ENCODE measurements around the gene RAB17. TPM values are rescaled to one million over a fixed set of nuclear protein-coding genes. Genes with fewer than 3 reads are reported as not detected.

Gene RAB17
- total RNA-seq, 2 donors from 2014 or later: 12.6 to 13.6 TPM

DNA sequence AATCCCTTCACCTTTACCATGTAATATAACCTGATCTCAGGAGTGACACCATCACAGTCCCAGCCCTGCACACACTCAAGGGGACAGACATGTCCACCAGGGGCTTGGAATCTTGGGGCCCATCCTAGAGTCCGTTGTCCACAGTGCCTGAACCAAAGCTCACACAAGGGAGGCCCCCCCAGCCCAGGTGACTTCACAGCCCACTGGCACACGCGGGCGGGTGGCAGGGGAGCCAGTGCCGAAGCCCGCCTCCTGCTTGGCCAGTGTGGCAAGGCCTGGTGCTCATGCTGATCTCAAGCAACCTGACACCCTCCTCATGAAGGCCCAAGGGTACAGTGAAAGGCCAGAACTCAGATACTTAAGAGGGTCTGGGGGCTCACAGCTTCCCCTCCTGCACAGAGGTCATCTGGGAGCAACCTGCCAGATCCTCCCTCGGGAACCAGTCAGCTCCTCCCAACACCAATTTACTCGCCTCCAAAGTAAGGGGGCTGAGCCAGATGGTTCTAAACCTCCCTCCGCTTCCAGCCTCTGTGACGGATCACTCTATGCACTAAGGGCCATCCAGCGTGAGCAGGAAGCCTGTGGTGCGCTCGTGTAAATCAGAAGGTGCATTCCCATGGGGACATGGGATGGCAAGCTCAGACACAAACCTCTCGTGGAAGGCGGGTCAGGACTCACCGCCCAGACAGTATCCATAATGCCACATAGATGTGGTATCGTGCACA is 3.2 kb upstream of the RAB17 start:
- DNase-seq (ENCODE audit: low spot score): no peak
- no peak overlapping the region for H3K27ac ChIP-seq
- H3K4me1 ChIP-seq (replicated peaks): no peaks in the 10 kb centered on the region
- H3K4me3 ChIP-seq: no peak overlapping the region
- no peaks in the 10 kb centered on the region for H3K9me3 ChIP-seq
- 90% methylated on average over 17 of the region's 17 CpGs for WGBS
- intact Hi-C loops (cut with DNase I): no loop called here
- no peaks in the 10 kb centered on the region for H3K27me3 ChIP-seq (replicated peaks; ENCODE audit: insufficient read depth)
- no peaks in the 10 kb centered on the region for H3K36me3 ChIP-seq
- TF ChIP-seq POLR2A (IDR thresholded peaks at IDR 0.05) (no peak), POLR2AphosphoS5 (IDR thresholded peaks at IDR 0.05) (no peak), CTCF (IDR thresholded peaks at IDR 0.05) (no peak)

- DNase-seq (ENCODE audit: low spot score): no peak
- WGBS: 95% methylated on average over 10 of the region's 10 CpGs
- Histone ChIP-seq H3K9me3 (no peaks in the 10 kb centered on the region), H3K4me3 (no peak overlapping the region), H3K27me3 (replicated peaks; ENCODE audit: insufficient read depth) (no peaks in the 10 kb centered on the region), H3K4me1 (replicated peaks) (no peaks in the 10 kb centered on the region), H3K36me3 (no peaks in the 10 kb centered on the region), H3K27ac (no peak overlapping the region)
- intact Hi-C loops (cut with DNase I): no loop called here
- TF ChIP-seq CTCF (IDR thresholded peaks at IDR 0.05) (no peak), POLR2AphosphoS5 (IDR thresholded peaks at IDR 0.05) (no peak), POLR2A (IDR thresholded peaks at IDR 0.05) (no peak)
Observed at GRCh38 chr2:237593036-237593435, 2.5 kb upstream of the RAB17 start.

DNA sequence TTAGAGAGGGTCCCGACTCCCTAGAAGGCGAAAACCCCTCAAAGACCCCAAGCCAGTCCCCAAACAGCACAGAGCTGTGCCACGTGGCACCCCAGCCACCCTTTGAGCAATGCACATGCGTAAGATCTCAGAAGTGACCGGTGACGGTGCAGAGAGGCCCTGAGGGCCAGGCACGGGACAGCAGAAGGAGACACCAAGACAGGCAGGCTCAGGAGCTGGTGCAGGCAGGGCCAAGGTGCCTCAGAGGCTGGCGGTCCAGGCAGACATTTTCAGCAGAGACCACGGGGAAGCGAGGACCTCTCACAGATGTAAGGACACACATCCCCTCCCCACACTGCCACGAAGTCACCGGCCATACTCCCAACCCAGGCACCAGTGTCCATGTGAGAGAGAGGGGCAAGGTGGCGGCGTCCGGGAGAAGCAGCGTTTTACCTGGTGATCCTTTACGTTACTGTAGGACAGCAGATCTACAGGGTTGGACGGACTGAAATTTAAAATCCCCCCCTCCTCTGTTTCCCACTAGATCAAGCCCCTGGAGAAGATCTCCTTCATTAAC is 2.0 kb upstream of the RAB17 start:
- WGBS: 92% methylated on average over 18 of the region's 18 CpGs
- H3K4me1 ChIP-seq (replicated peaks): no peaks in the 10 kb centered on the region
- no peak for DNase-seq (ENCODE audit: low spot score)
- no peak overlapping the region for H3K4me3 ChIP-seq
- H3K27ac ChIP-seq: no peak overlapping the region
- intact Hi-C loops (cut with DNase I): no loop called here
- no peaks in the 10 kb centered on the region for H3K9me3 ChIP-seq
- H3K36me3 ChIP-seq: no peaks in the 10 kb centered on the region
- TF ChIP-seq POLR2AphosphoS5 (IDR thresholded peaks at IDR 0.05): no peak
- no peak for TF ChIP-seq CTCF (IDR thresholded peaks at IDR 0.05)
- TF ChIP-seq POLR2A (IDR thresholded peaks at IDR 0.05): no peak
- no peaks in the 10 kb centered on the region for H3K27me3 ChIP-seq (replicated peaks; ENCODE audit: insufficient read depth)

GRCh38 chr2:237591141-237591881 is 777 bp upstream of the RAB17 start:
- intact Hi-C loops (cut with DNase I): no loop called here
- H3K27me3 ChIP-seq (replicated peaks; ENCODE audit: insufficient read depth): no peaks in the 10 kb centered on the region
- peak overlapping the region; percentile 63 to 81 for H3K27ac ChIP-seq

More at GRCh38 chr2:237591141-237591881, 777 bp upstream of the RAB17 start:
- Histone ChIP-seq H3K4me1 (replicated peaks) (no peaks in the 10 kb centered on the region), H3K4me3 (no peak overlapping the region), H3K9me3 (no peaks in the 10 kb centered on the region), H3K36me3 (no peaks in the 10 kb centered on the region)
- no peak for DNase-seq (ENCODE audit: low spot score)
- 74% methylated on average over 18 of the region's 19 CpGs for WGBS
- TF ChIP-seq CTCF (IDR thresholded peaks at IDR 0.05) (no peak), POLR2A (IDR thresholded peaks at IDR 0.05) (no peak), POLR2AphosphoS5 (IDR thresholded peaks at IDR 0.05) (no peak)

Data from prostate gland (tissue), 2 donors.